C4-2B (cell line): ENCODE results near the gene RAB8B.

Experiments used
- CTCF ChIP-seq: fragments of 450-650 bp; conservative IDR thresholded peaks from 2 replicates; pipeline ENCODE4 v1.5.1; 2017; ENCODE audit warnings: mild to moderate bottlenecking
- ZFX ChIP-seq: fragments of 450-650 bp; IDR thresholded peaks from 2 replicates; pipeline ENCODE4 v1.6.1; 2017

GRCh38 chr15:63172376-63172775 lies 17.0 kb upstream of the RAB8B start:
- TF ChIP-seq CTCF (no peak), ZFX (no peak)
